CD4-positive, alpha-beta T cell treated with Interferon alpha-2 for 1 hour (primary cell): ENCODE data around the gene VSIR.
A peak's percentile ranks its signal among the peaks of the same experiment; 100 is the strongest.

ENCODE experiments used
- DNase-seq, 2 donors: peaks; one replicate each; pipeline ENCODE4 v3.0.0-alpha.2; 2020 to 2022

The VSIR gene

GRCh38 chr10:71773221-71773971 is at the start of gene VSIR:
TSS of gene VSIR (minus strand) at chr10:71773520. CDS start at chr10:71773439, 81 bp downstream.
- DNase-seq, result peak; percentile 90 to 96

- DNase-seq, result no peak
Observed at GRCh38 chr10:71821909-71822763, 48.8 kb upstream of the VSIR start.

GRCh38 chr10:71820966-71821365 is 47.6 kb upstream of the VSIR start:
- DNase-seq, result no peak

GRCh38 chr10:71819985-71820384 is 46.7 kb upstream of the VSIR start:
- DNase-seq, result no peak

- DNase-seq, result no peak
Observed at GRCh38 chr10:71819441-71819861, 46.1 kb upstream of the VSIR start.

- no peak for DNase-seq
Observed at GRCh38 chr10:71818674-71819260, 45.4 kb upstream of the VSIR start.

- DNase-seq, result peak in 1 of 2 donors; percentile 40
Observed at GRCh38 chr10:71817831-71818655, 44.7 kb upstream of the VSIR start.

- DNase-seq, result no peak
Observed at GRCh38 chr10:71816936-71817618, 43.8 kb upstream of the VSIR start.

- DNase-seq, result no peak
Observed at GRCh38 chr10:71816421-71816851, 43.1 kb upstream of the VSIR start.

GRCh38 chr10:71815515-71816130 is 42.3 kb upstream of the VSIR start:
- no peak for DNase-seq

GRCh38 chr10:71814922-71815411 is 41.6 kb upstream of the VSIR start:
- DNase-seq, result no peak

- no peak for DNase-seq
Observed at GRCh38 chr10:71812913-71813590, 39.7 kb upstream of the VSIR start.

GRCh38 chr10:71812016-71812912 is 38.9 kb upstream of the VSIR start:
- peak; percentile 74 to 79 for DNase-seq

- no peak for DNase-seq
Observed at GRCh38 chr10:71811351-71811750, 38.0 kb upstream of the VSIR start.

GRCh38 chr10:71810048-71810750 is 36.9 kb upstream of the VSIR start:
- DNase-seq, result no peak

- no peak for DNase-seq
Observed at GRCh38 chr10:71809628-71810027, 36.3 kb upstream of the VSIR start.

GRCh38 chr10:71807557-71808510 is 34.5 kb upstream of the VSIR start:
- no peak for DNase-seq
